ENCODE measurements around the gene PLAGL2.

The PLAGL2 gene

GRCh38 chr20:32231245-32231644 is 23.7 kb upstream of the PLAGL2 start:
- no peak for DNase-seq
- ATAC-seq = no peak

- no peak for ATAC-seq
These were observed 23.2 kb upstream of the PLAGL2 start for GRCh38 chr20:32230707-32231106.

GRCh38 chr20:32229251-32229747 is 21.8 kb upstream of the PLAGL2 start:
- ATAC-seq (no peak), DNase-seq (no peak)

More at GRCh38 chr20:32230707-32231106, 23.2 kb upstream of the PLAGL2 start:
- no peak for DNase-seq

- no peak for ATAC-seq
- no peak for DNase-seq
These were observed 20.5 kb upstream of the PLAGL2 start for GRCh38 chr20:32227744-32228688.

- no peak for DNase-seq
- ATAC-seq = no peak
These were observed 19.8 kb upstream of the PLAGL2 start for GRCh38 chr20:32227306-32227705.

GRCh38 chr20:32226391-32226790 is 18.8 kb upstream of the PLAGL2 start:
- ATAC-seq = no peak

GRCh38 chr20:32224463-32224862 is 16.9 kb upstream of the PLAGL2 start:
- DNase-seq (no peak), ATAC-seq (no peak)

More at GRCh38 chr20:32226391-32226790, 18.8 kb upstream of the PLAGL2 start:
- DNase-seq = no peak

GRCh38 chr20:32218156-32218900 is 10.8 kb upstream of the PLAGL2 start:
- DNase-seq (no peak), ATAC-seq (no peak)

GRCh38 chr20:32216179-32217142 is 8.9 kb upstream of the PLAGL2 start:
- ATAC-seq (no peak), DNase-seq (no peak)

- DNase-seq (no peak), ATAC-seq (no peak)
These were observed 8.2 kb upstream of the PLAGL2 start for GRCh38 chr20:32215729-32216128.

GRCh38 chr20:32215147-32215546 is 7.6 kb upstream of the PLAGL2 start:
- no peak for DNase-seq
- no peak for ATAC-seq

- DNase-seq = no peak
- ATAC-seq = no peak
These were observed 6.3 kb upstream of the PLAGL2 start for GRCh38 chr20:32213870-32214269.

- DNase-seq (no peak), ATAC-seq (no peak)
These were observed 2.5 kb upstream of the PLAGL2 start for GRCh38 chr20:32209850-32210605.

- DNase-seq (no peak), ATAC-seq (no peak)
These were observed 1.1 kb upstream of the PLAGL2 start for GRCh38 chr20:32208499-32209154.

- peak; percentile 6 for ATAC-seq
These were observed 550 bp downstream of the PLAGL2 start for GRCh38 chr20:32206760-32207625.

GRCh38 chr20:32205843-32206759 is 1.4 kb downstream of the PLAGL2 start:
- ATAC-seq = no peak
- DNase-seq = peak; percentile 33

More at GRCh38 chr20:32206760-32207625, 550 bp downstream of the PLAGL2 start:
- peak; percentile 34 for DNase-seq

GRCh38 chr20:32205110-32205842 is 2.3 kb downstream of the PLAGL2 start:
- DNase-seq = no peak

More at GRCh38 chr20:32205110-32205842, 2.3 kb downstream of the PLAGL2 start:
- no peak for ATAC-seq

All from stimulated activated naive CD8-positive, alpha-beta T cell treated with anti-CD3 and anti-CD28 coated beads, Interleukin-15, Interleukin-2, amounts not matched to agents 100 U/mL and 50 U/mL, for 24 hours (primary cell).